Stomach (tissue), 4 donors: ENCODE data around the gene ANKRD12.

Experiments used
- CTCF ChIP-seq, 7 experiments: fragments of 450-650 bp in 4 of 7; fragments of 200-600 bp in 3 of 7; sonication (generic) in 3 of 7; IDR thresholded peaks; one replicate each; pipeline ENCODE4 v1.5.1; 2016 to 2019; ENCODE audit warnings: antibody characterized with exemption in 7 of 7, control low read depth in 2 of 7, mild to moderate bottlenecking in 1 of 7
- POLR2A ChIP-seq, 4 donors: fragments of 450-650 bp; IDR thresholded peaks; one replicate each; pipeline ENCODE4 v1.6.1; 2016; ENCODE audit warnings: antibody characterized with exemption in 4 of 4, control low read depth in 2 of 4, mild to moderate bottlenecking in 1 of 4, moderate library complexity in 1 of 4

GRCh38 chr18:9094307-9095226, 42.0 kb upstream of the ANKRD12 start:
- TF ChIP-seq CTCF (IDR thresholded peaks at IDR 0.05) (no peak), POLR2A (IDR thresholded peaks at IDR 0.05) (no peak)
